ENCODE data around the gene SMIM32.
A peak's percentile ranks its signal among the peaks of the same experiment; 100 is the strongest.

SMIM32 gene

GRCh38 chr5:136155761-136156160, 37.2 kb downstream of the SMIM32 start:
- no peak for TF ChIP-seq CTCF (IDR thresholded peaks at IDR 0.05; ENCODE audit: insufficient read depth, low read depth, low read length, missing control alignments)
- H3K4me3 ChIP-seq (ENCODE audit: low read length) = no peak overlapping the region
- peak; percentile 74 for DNase-seq (ENCODE audit: low read depth)

GRCh38 chr5:136155078-136155477, 37.9 kb downstream of the SMIM32 start:
- no peak for DNase-seq (ENCODE audit: low read depth)
- H3K4me3 ChIP-seq (ENCODE audit: low read length) = no peak overlapping the region
- TF ChIP-seq CTCF (IDR thresholded peaks at IDR 0.05; ENCODE audit: insufficient read depth, low read depth, low read length, missing control alignments) = no peak

- no peak overlapping the region for H3K4me3 ChIP-seq (ENCODE audit: low read length)
- no peak for TF ChIP-seq CTCF (IDR thresholded peaks at IDR 0.05; ENCODE audit: insufficient read depth, low read depth, low read length, missing control alignments)
- DNase-seq (ENCODE audit: low read depth) = no peak
These were observed 39.3 kb downstream of the SMIM32 start for GRCh38 chr5:136153581-136154236.

- no peak for TF ChIP-seq CTCF (IDR thresholded peaks at IDR 0.05; ENCODE audit: insufficient read depth, low read depth, low read length, missing control alignments)
- peak; percentile 45 for DNase-seq (ENCODE audit: low read depth)
- H3K4me3 ChIP-seq (ENCODE audit: low read length) = no peak overlapping the region
These were observed 43.1 kb downstream of the SMIM32 start for GRCh38 chr5:136149891-136150290.

- no peak for TF ChIP-seq CTCF (IDR thresholded peaks at IDR 0.05; ENCODE audit: insufficient read depth, low read depth, low read length, missing control alignments)
- no peak overlapping the region for H3K4me3 ChIP-seq (ENCODE audit: low read length)
- DNase-seq (ENCODE audit: low read depth) = no peak
These were observed 45.3 kb downstream of the SMIM32 start for GRCh38 chr5:136147632-136148031.

GRCh38 chr5:136146201-136146600, 46.8 kb downstream of the SMIM32 start:
- no peak overlapping the region for H3K4me3 ChIP-seq (ENCODE audit: low read length)
- DNase-seq (ENCODE audit: low read depth) = no peak
- no peak for TF ChIP-seq CTCF (IDR thresholded peaks at IDR 0.05; ENCODE audit: insufficient read depth, low read depth, low read length, missing control alignments)

GRCh38 chr5:136145030-136145429, 47.9 kb downstream of the SMIM32 start:
- no peak for DNase-seq (ENCODE audit: low read depth)
- no peak overlapping the region for H3K4me3 ChIP-seq (ENCODE audit: low read length)
- TF ChIP-seq CTCF (IDR thresholded peaks at IDR 0.05; ENCODE audit: insufficient read depth, low read depth, low read length, missing control alignments) = no peak

Data from epithelial cell of esophagus (primary cell).